GM19025 (cell line): ENCODE data around the gene LGMN.
"Not testable (repeated sequence)": the region's sequence is repeated elsewhere in the genome, so short reads cannot be mapped to it uniquely, and the experiment has no call there.

Experiments
- ATAC-seq: cut with Tn5 transposase; IDR thresholded peaks from one replicate; pipeline ENCODE4 v1.9.1; 2021; ENCODE audit warnings: mild to moderate bottlenecking, low read depth, moderate library complexity; ENCODE audit not compliant: unreplicated experiment

Gene LGMN

GRCh38 chr14:92748259-92749016, at the start of gene LGMN:
LGMN (minus strand) TSS chr14:92748627; CDS start chr14:92732786, 15,841 bp downstream.
- peak; percentile 86 for ATAC-seq

- ATAC-seq = no peak
Observed at GRCh38 chr14:92794961-92795360, 46.5 kb upstream of the LGMN start.

- ATAC-seq = no peak
Observed at GRCh38 chr14:92794547-92794941, 46.1 kb upstream of the LGMN start.

GRCh38 chr14:92793709-92794546, 45.5 kb upstream of the LGMN start, which contains the start of gene GOLGA5:
GOLGA5 (plus strand) TSS chr14:92794305; CDS start chr14:92797438, 3,133 bp downstream.
- ATAC-seq = peak; percentile 98

- no peak for ATAC-seq
Observed at GRCh38 chr14:92792885-92793284, 44.5 kb upstream of the LGMN start.

GRCh38 chr14:92789457-92790089, 41.1 kb upstream of the LGMN start:
- no peak for ATAC-seq

GRCh38 chr14:92787554-92787953, 39.1 kb upstream of the LGMN start:
- no peak for ATAC-seq

- ATAC-seq = no peak
Observed at GRCh38 chr14:92786427-92786756, 38.0 kb upstream of the LGMN start.

GRCh38 chr14:92785667-92786426, 37.4 kb upstream of the LGMN start:
- ATAC-seq = no peak

GRCh38 chr14:92783813-92784431, 35.5 kb upstream of the LGMN start:
- no peak for ATAC-seq

GRCh38 chr14:92781350-92781749, 32.9 kb upstream of the LGMN start:
- no peak for ATAC-seq

GRCh38 chr14:92780444-92781232, 32.2 kb upstream of the LGMN start:
- no peak for ATAC-seq

GRCh38 chr14:92778868-92779565, 30.6 kb upstream of the LGMN start:
- ATAC-seq = not testable (repeated sequence)

- peak; percentile 95 for ATAC-seq
Observed at GRCh38 chr14:92775292-92775691, 26.9 kb upstream of the LGMN start.

- ATAC-seq = no peak
Observed at GRCh38 chr14:92774572-92774971, 26.1 kb upstream of the LGMN start.

- no peak for ATAC-seq
Observed at GRCh38 chr14:92770484-92770883, 22.1 kb upstream of the LGMN start.

GRCh38 chr14:92768795-92769194, 20.4 kb upstream of the LGMN start:
- peak; percentile 2 for ATAC-seq

GRCh38 chr14:92768236-92768635, 19.8 kb upstream of the LGMN start:
- peak; percentile 95 for ATAC-seq
